GM19395 (cell line): ENCODE data around the gene MAFB.

Experiments
- ATAC-seq: cut with Tn5 transposase; IDR thresholded peaks from one replicate; pipeline ENCODE4 v1.9.1; 2021; ENCODE audit warnings: mild to moderate bottlenecking, moderate library complexity; ENCODE audit not compliant: unreplicated experiment

MAFB gene

GRCh38 chr20:40703975-40704530 is 15.0 kb upstream of the MAFB start:
- ATAC-seq: no peak

DNA sequence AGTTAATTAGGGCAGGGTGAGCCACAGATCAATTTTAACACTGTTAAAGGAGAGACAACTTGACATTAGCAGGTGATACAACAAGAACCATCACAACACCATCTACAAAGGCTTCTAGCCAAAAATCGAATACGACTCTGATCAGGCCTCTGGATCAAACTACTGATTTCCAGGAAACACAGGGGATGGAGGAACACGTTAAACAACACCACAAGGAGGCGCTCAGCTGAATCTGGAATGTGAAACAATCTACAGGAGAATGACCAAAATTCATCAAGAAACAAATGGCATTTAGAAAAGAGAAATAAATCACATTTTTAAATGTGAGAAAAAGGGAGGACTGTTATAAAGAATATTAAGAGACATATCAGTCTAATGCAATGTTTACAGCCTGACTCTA is 13.5 kb upstream of the MAFB start:
- ATAC-seq: no peak

DNA sequence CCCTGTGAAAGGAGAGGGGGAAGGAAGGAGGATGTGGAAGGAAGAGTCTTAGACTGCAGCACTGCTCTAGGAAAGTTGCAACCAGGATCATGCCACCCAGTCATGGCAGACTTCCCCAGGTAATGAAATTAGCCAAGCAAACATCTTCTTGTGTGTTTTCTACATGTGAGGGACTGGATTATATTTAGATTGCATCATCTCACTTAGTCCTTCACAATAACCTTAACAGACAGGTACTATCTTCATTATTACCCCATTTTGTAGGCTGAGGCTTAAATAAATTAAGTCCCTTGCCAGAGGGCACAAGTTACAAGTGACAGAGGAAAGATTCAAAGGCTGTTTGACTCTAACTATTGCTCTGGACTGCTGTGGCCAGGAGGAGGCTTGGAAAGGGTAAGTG is 9.7 kb upstream of the MAFB start:
- no peak for ATAC-seq

GRCh38 chr20:40698281-40698680 is 9.2 kb upstream of the MAFB start:
- no peak for ATAC-seq

GRCh38 chr20:40697541-40697940 is 8.5 kb upstream of the MAFB start:
- ATAC-seq: no peak

GRCh38 chr20:40695214-40695613 is 6.2 kb upstream of the MAFB start:
- no peak for ATAC-seq

DNA sequence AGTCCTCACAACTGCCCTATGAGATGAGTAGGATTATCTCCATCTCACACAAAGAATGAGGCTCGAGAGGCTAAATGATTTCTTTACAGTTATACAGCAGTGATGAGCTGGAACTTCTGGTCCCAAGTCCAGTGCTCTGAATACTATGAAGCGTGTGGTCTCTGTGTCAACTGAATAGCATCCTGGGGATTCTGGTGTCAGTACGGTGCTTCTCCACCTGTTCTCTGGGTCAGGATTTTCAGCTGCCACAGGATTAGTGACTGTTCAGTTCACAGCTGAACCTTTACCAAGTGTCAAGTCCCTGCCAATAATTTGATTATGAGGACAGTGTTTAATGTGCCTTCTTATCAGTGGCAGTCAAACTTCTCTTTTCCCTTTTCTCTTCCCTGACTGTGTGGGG is 5.2 kb upstream of the MAFB start:
- ATAC-seq: no peak

- ATAC-seq: no peak
Measured at GRCh38 chr20:40692240-40693011, 3.4 kb upstream of the MAFB start.

DNA sequence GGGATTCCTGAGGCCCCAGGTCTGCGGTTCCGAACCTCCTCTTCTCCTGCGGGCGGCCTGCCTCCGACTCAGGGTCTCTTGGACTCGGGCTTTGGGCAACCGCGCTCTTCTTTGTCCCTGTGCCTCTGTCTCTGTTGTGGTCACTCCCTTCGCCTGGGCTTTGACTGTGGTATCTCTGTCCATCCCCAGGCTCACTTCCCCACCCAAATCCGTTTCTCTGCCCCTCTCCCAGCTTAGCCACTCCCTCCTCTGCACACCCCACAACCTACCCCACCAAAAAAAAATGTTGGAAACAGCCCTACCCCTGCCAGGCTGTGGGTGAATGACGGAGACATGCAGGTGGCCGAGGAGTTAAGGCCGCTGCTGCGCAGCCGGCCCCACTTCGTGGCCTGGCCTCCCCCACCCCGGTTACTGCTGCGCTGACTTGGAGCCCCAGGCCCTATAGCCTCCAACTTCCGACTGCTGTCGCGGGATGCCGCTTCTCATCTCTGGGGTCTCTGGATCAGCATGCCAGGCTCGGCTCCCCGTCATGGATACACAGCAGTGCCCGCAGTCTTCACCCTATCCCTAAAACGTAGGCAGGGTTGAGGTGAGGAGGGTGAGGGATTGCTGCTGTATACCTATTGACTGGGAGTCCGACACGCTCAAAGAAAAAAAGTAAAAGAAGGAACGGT is 2.7 kb upstream of the MAFB start:
- no peak for ATAC-seq

GRCh38 chr20:40690836-40691565 is 2.0 kb upstream of the MAFB start:
- no peak for ATAC-seq

- peak; percentile 80 for ATAC-seq
Measured at GRCh38 chr20:40689943-40690835, 1.2 kb upstream of the MAFB start.

GRCh38 chr20:40688129-40689099 is 622 bp downstream of the MAFB start:
- ATAC-seq: no peak

GRCh38 chr20:40687384-40688128 is 1.5 kb downstream of the MAFB start:
- no peak for ATAC-seq

DNA sequence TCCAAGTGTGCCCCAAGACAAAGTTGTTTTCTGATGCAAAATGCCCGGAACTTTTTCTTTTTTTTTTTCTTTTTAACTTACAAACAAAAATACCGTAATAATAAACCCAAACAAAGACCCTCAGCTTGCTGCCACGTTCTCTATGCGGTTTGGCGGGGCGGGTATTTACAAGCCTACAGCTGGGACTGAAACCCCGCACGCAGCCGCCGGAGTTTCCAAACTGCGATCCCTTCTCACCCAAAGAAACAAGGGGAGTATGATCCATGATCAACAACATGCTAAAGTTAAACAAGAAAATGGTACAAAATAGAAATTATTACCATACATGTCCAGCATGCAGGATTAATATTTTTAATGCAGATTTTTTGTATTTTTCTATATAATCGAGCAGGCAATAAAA is 2.1 kb downstream of the MAFB start:
- ATAC-seq: no peak

GRCh38 chr20:40686434-40686882 is 2.6 kb downstream of the MAFB start:
- no peak for ATAC-seq

DNA sequence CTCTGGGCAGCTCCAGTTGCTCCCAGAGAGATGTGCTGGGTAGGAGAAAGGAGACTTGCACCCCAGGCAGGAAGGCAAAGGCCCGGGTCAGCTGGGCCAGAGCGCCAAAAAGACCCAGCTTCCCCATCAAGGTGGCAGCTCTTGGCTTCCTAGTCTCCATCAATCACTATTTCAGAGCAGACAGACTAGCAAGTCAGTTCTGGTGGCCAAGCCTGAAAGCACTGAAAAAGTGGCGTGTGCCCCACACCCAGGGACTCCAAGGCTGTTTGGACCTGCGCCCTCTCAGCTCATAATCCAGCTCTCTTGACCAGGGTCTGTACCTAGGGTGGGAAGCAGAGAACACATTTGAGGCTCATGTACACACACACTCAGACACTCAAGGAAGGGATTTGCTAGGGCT is 3.7 kb downstream of the MAFB start:
- no peak for ATAC-seq

DNA sequence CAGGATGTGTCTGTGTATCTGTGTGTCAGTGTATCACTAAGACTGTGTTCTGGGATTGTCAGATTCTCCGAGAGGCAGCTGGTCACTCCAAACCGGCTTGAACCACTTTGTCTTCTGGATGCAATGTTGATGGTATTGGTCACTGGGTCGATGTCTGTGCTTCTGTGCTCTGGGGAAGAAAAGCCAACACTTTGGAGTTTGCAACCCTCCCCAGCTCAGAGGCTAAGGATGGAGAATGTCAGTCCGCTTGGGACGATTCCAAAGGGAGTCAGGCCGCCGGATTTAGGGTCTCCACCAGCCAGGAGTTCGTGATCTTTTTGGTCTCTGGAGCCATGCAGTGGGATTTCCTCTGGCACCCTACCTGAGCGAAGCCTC is 5.2 kb downstream of the MAFB start:
- ATAC-seq: no peak

GRCh38 chr20:40683221-40683893 is 5.7 kb downstream of the MAFB start:
- ATAC-seq: no peak
